Neutrophil (primary cell): ENCODE measurements around the gene TMEM161B.
"Not testable (repeated sequence)": the region's sequence is repeated elsewhere in the genome, so short reads cannot be mapped to it uniquely, and the experiment has no call there.

Experiments used
- H3K27ac ChIP-seq: fragments of 200-600 bp; sonication (generic); 2 replicates; pipeline ENCODE4 v1.5.1; 2016; ENCODE audit warnings: mild to moderate bottlenecking, moderate library complexity
- H3K27me3 ChIP-seq: fragments of 200-600 bp; sonication (generic); 2 replicates; pipeline ENCODE4 v1.6.0; 2016; ENCODE audit warnings: mild to moderate bottlenecking
- H3K36me3 ChIP-seq: fragments of 200-600 bp; sonication (generic); 2 replicates; pipeline ENCODE4 v1.5.1; 2017
- H3K4me1 ChIP-seq, 2 experiments: fragments of 200-600 bp in 1 of 2; sonication (generic) in 1 of 2; 1 replicate in 1 of 2; 2 replicates in 1 of 2; pipeline versions ENCODE4 v1.5.1 to v1.6.1; 2013 to 2016; ENCODE audit warnings: low read depth in 1 of 2, low read length in 1 of 2, mild to moderate bottlenecking in 1 of 2, moderate library complexity in 1 of 2; ENCODE audit not compliant: control insufficient read depth in 1 of 2, insufficient read depth in 1 of 2
- H3K4me3 ChIP-seq, 2 experiments: fragments of 200-600 bp in 1 of 2; sonication (generic) in 1 of 2; 1 replicate in 1 of 2; 2 replicates in 1 of 2; pipeline ENCODE4 v1.5.1; 2013 to 2016; ENCODE audit warnings: low read depth in 1 of 2, low read length in 1 of 2, mild to moderate bottlenecking in 1 of 2, moderate library complexity in 1 of 2
- H3K9me3 ChIP-seq: fragments of 200-600 bp; sonication (generic); 2 replicates; pipeline ENCODE4 v1.5.1; 2016
- CTCF ChIP-seq: fragments of 200-600 bp; sonication (generic); IDR thresholded peaks from 2 replicates; pipeline ENCODE4 v1.5.1; 2016; ENCODE audit warnings: antibody characterized with exemption

The TMEM161B gene

GRCh38 chr5:88248743-88249540 is 19.7 kb downstream of the TMEM161B start:
- Histone ChIP-seq H3K9me3 (no peaks in the 10 kb centered on the region), H3K36me3 (no peaks in the 10 kb centered on the region), H3K27ac (no peak overlapping the region), H3K27me3 (no peaks in the 10 kb centered on the region), H3K4me1 (no peaks in the 10 kb centered on the region), H3K4me3 (no peak overlapping the region)
- TF ChIP-seq CTCF, result no peak

GRCh38 chr5:88248094-88248493 is 20.6 kb downstream of the TMEM161B start:
- no peaks in the 10 kb centered on the region for H3K36me3 ChIP-seq

DNA sequence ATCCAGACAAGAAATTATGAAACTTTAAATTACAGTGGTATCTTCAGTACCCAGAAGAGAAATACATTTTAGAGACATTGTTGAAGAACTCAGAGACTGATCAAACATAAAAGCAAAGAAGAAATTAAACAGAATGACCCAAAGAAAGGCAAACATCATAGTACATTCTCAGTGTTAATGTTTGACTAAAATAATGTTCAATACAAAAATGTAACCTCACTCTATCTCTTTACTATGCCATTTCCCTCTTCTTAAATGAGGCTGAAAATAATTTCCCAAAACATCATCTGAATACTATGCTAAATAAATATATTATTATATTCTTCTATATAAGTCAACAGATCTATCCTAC is 22.8 kb downstream of the TMEM161B start:
- H3K27ac ChIP-seq, result no peak overlapping the region
- H3K4me1 ChIP-seq, result no peaks in the 10 kb centered on the region
- no peaks in the 10 kb centered on the region for H3K9me3 ChIP-seq
- no peaks in the 10 kb centered on the region for H3K27me3 ChIP-seq
- no peak overlapping the region for H3K4me3 ChIP-seq
- TF ChIP-seq CTCF, result no peak
- no peaks in the 10 kb centered on the region for H3K36me3 ChIP-seq

More at GRCh38 chr5:88248094-88248493, 20.6 kb downstream of the TMEM161B start:
- no peak overlapping the region for H3K27ac ChIP-seq
- H3K27me3 ChIP-seq, result no peaks in the 10 kb centered on the region
- no peaks in the 10 kb centered on the region for H3K9me3 ChIP-seq
- TF ChIP-seq CTCF, result no peak
- no peak overlapping the region for H3K4me3 ChIP-seq
- H3K4me1 ChIP-seq, result no peaks in the 10 kb centered on the region

DNA sequence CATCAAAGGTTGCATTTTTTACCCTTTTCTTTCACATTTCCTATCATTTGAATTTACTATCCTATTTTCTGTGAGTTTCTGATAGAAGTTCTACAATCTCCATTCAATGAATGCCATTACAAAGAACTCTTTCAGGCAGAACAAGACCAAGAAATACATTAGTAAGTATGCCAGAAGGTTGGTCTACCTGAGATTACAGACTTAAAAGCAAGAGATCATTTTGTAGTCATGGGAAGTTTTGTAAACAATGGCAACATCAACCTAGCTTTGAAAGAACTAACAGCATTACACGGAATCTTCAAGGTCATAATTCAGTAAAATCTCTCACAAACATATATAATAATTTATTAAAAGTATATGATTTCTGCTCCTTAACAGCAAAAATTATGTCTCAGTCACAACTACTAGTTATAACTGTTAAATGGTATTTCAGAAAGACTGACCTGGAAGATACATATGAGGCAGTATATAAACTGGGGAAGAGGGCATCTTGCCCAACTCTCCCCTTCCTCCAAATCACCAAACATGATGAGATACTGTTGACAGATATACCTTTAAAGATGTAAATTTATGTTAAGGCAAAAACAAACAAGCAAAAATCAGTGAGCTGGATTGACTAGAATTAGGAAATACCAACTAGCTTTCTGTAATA is 23.3 kb downstream of the TMEM161B start:
- Histone ChIP-seq H3K4me3 (no peak overlapping the region), H3K27ac (no peak overlapping the region), H3K9me3 (no peaks in the 10 kb centered on the region), H3K36me3 (no peaks in the 10 kb centered on the region), H3K4me1 (no peaks in the 10 kb centered on the region), H3K27me3 (no peaks in the 10 kb centered on the region)
- TF ChIP-seq CTCF, result no peak

GRCh38 chr5:88244686-88245085 is 24.0 kb downstream of the TMEM161B start:
- Histone ChIP-seq H3K4me3 (no peak overlapping the region), H3K27ac (no peak overlapping the region), H3K27me3 (no peaks in the 10 kb centered on the region), H3K4me1 (no peaks in the 10 kb centered on the region), H3K9me3 (no peaks in the 10 kb centered on the region), H3K36me3 (no peaks in the 10 kb centered on the region)
- TF ChIP-seq CTCF, result no peak

DNA sequence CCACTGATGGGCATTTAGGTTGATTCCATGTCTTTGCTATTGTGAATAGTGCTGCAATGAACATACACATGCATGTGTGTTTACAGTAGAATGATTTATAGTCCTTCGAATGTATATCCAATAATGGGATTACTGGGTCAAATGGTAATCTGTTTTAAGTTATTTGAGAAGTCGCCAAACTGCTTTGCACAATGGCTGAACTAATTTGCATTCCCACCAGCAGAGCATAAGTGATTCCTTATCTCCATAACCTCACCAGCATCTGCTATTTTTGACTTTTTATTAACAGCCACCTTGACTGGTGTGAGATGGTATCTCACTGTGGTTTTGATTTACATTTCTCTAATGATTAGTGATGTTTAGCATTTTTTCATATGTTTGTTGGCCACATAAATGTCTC is 25.2 kb downstream of the TMEM161B start:
- H3K9me3 ChIP-seq, H3K4me1 ChIP-seq, H3K27me3 ChIP-seq, H3K27ac ChIP-seq, H3K36me3 ChIP-seq, H3K4me3 ChIP-seq: not testable (repeated sequence)
